Lung (tissue), 12 donors: ENCODE results near the gene BORCS5. TPM values are rescaled to one million over a fixed set of nuclear protein-coding genes. Genes with fewer than 3 reads are reported as not detected.

Experiments used
- ATAC-seq: fragments of 200-7000 bp; cut with Tn5 transposase; one replicate; pipeline ENCODE4 v1.9.1; 2020; ENCODE audit warnings: moderate number of reproducible peaks; ENCODE audit not compliant: insufficient read depth, low FRiP score
- DNase-seq, 3 donors: peaks; one replicate each; pipeline ENCODE4 v3.0.0-alpha.2; 2013 to 2017
- H3K27ac ChIP-seq, 2 donors: one replicate each; pipeline ENCODE4 v1.5.1; 2013; ENCODE audit warnings: mild to moderate bottlenecking in 2 of 2, moderate library complexity in 2 of 2, control low read depth in 1 of 2, inconsistent platforms in 1 of 2, low read depth in 1 of 2, low read length in 1 of 2
- H3K27me3 ChIP-seq, 3 donors: one replicate each; pipeline ENCODE4 v1.5.1; 2013; ENCODE audit warnings: low read length in 2 of 3; ENCODE audit not compliant: control insufficient read depth in 3 of 3, insufficient read depth in 3 of 3
- H3K36me3 ChIP-seq, 4 donors: one replicate each; pipeline ENCODE4 v1.5.1; 2013; ENCODE audit warnings: low read length in 4 of 4, mild to moderate bottlenecking in 1 of 4, moderate library complexity in 1 of 4; ENCODE audit not compliant: control insufficient read depth in 4 of 4, insufficient read depth in 4 of 4
- H3K4me1 ChIP-seq, 5 donors: one replicate each; pipeline ENCODE4 v1.5.1; 2013; ENCODE audit warnings: low read length in 5 of 5, mild to moderate bottlenecking in 2 of 5, moderate library complexity in 1 of 5; ENCODE audit not compliant: control insufficient read depth in 5 of 5, insufficient read depth in 5 of 5
- H3K4me3 ChIP-seq: one replicate; pipeline ENCODE4 v1.5.1; 2013; ENCODE audit warnings: mild to moderate bottlenecking, control low read depth, moderate library complexity
- H3K9ac ChIP-seq, 2 donors: one replicate each; pipeline ENCODE4 v1.5.1; 2013; ENCODE audit warnings: low read length in 2 of 2, control low read depth in 1 of 2; ENCODE audit not compliant: insufficient read depth in 1 of 2
- H3K9me3 ChIP-seq, 4 donors: one replicate each; pipeline ENCODE4 v1.5.1; 2013; ENCODE audit warnings: low read length in 3 of 4, mild to moderate bottlenecking in 1 of 4, moderate library complexity in 1 of 4; ENCODE audit not compliant: control insufficient read depth in 4 of 4, insufficient read depth in 3 of 4
- WGBS, 2 donors: extraction: QIAGEN DNeasy Blood & Tissue Kit; methylation state at CpG; one replicate each; pipeline ENCODE4 v1.1.7; 2013; 5-methylcytosine and 5-hydroxymethylcytosine counted together
- polyA plus RNA-seq, 2 donors: library from polyadenylated mRNA; stranded (reverse); fragments of 200-250 nt; gene quantifications; one replicate each; pipeline ENCODE4 v1.2.1, GENCODE V29; 2013
- total RNA-seq, 2 donors: library from RNA; depleted of rRNA in 1 of 2; stranded (reverse); fragments of >200 nt in 1 of 2; gene quantifications; one replicate each; pipeline ENCODE4 v1.2.1, GENCODE V29; 2014 to 2021
- TF ChIP-seq, protein P1 (sequence below): IDR thresholded peaks from 2 replicates; pipeline ENCODE4 v1.5.1; 2012; ENCODE audit warnings: mild to moderate bottlenecking; ENCODE audit errors: control extremely low read depth, extremely low read depth
- donor health status: control.
- donor health status: control.
- donor health status: Bipolar disorder and iron deficiency.
- donor health status: healthy.
- donor health status: DM: yes; HTN: yes; CAD: no.

Gene BORCS5
- total and polyA plus RNA-seq, 4 donors = 4.7 to 26.8 (median 10.3) TPM

DNA sequence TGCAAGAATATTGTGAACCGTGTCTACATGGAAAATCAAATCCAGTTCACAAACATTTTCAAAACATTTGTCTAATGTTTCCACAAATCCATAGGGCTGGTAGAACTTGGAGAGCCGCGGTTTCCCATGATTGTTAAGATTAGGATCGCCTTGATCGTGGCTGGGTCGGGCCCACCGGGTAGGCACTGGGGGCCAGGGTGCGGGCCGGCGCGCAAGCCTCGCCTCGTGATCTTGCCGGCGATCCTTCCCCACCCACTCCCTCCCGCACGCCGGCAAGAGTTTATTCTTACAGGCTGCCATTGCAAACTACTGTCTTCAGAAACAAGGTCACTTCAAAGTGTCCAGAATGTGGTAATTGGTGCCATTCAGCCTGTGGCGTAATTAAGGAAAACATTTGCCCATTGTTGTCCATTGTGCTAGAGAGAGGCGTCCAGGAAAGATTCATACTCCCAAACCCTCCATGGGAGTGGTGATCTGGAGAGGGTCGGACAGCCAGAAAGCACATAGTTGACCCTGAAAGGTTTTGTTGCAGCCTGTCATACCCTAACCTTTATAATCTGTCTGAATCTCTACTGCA lies 95.5 kb downstream of the BORCS5 start:
- no peaks in the 10 kb centered on the region for H3K27me3 ChIP-seq
- TF ChIP-seq, protein P1, sequence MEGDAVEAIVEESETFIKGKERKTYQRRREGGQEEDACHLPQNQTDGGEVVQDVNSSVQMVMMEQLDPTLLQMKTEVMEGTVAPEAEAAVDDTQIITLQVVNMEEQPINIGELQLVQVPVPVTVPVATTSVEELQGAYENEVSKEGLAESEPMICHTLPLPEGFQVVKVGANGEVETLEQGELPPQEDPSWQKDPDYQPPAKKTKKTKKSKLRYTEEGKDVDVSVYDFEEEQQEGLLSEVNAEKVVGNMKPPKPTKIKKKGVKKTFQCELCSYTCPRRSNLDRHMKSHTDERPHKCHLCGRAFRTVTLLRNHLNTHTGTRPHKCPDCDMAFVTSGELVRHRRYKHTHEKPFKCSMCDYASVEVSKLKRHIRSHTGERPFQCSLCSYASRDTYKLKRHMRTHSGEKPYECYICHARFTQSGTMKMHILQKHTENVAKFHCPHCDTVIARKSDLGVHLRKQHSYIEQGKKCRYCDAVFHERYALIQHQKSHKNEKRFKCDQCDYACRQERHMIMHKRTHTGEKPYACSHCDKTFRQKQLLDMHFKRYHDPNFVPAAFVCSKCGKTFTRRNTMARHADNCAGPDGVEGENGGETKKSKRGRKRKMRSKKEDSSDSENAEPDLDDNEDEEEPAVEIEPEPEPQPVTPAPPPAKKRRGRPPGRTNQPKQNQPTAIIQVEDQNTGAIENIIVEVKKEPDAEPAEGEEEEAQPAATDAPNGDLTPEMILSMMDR = no peak
- no peaks in the 10 kb centered on the region for H3K9me3 ChIP-seq
- 96 to 99% methylated on average over 21 of the region's 21 CpGs for WGBS, 2 donors
- H3K36me3 ChIP-seq = no peaks in the 10 kb centered on the region
- peaks cover 0 to 28% (median 2%) of the 10 kb centered on the region in 5 donors for H3K4me1 ChIP-seq
- no peak overlapping the region for H3K4me3 ChIP-seq
- no peak overlapping the region for H3K27ac ChIP-seq
- no peak for DNase-seq
- H3K9ac ChIP-seq = no peak overlapping the region
- ATAC-seq = no peak

DNA sequence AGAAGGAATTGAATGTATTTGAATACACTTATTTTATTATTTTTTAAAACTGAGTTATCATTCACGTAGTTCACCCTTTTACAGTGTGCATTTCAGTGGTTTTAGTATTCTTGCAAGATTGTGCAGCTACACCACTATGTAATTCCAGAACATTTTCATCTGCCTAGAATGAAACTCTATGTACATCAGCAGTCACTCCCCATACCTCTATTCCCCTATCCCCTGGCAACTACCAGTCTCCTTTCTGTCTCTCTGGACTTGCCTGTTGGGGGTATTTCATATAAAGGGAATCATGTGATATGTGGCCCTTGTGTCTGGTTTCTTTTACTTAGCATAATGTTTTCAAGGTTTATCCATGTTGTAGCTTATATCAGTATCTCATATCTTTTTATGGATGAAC lies 96.8 kb downstream of the BORCS5 start:
- no peak for ATAC-seq
- no peaks in the 10 kb centered on the region for H3K9me3 ChIP-seq
- no peaks in the 10 kb centered on the region for H3K36me3 ChIP-seq
- no peak for DNase-seq
- 96 to 100% methylated on average over 1 of the region's 1 CpG for WGBS, 2 donors
- H3K27ac ChIP-seq = no peak overlapping the region
- no peaks in the 10 kb centered on the region for H3K27me3 ChIP-seq
- peaks cover 0 to 24% (median 0%) of the 10 kb centered on the region in 5 donors for H3K4me1 ChIP-seq
- H3K9ac ChIP-seq = no peak overlapping the region
- TF ChIP-seq, protein P1 = no peak
- H3K4me3 ChIP-seq = no peak overlapping the region

DNA sequence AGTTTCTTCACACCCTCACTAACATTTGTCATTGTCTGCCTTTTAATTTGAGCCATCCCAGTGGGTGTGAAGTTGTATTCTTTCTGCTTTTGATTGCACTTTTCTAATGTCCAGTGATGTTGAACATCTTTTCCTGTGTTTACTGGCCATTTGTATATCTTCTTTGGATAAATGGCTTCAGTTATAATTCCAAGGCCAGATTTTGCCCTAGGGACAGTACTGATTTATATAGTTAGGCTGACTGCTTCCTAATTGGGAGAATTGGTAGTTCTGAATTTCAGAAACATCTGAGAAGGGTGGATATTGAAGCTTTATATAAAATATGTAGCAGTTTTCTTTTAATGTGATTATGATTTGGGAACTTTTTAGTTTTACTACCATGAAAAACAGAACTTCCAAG lies 97.4 kb downstream of the BORCS5 start:
- no peak overlapping the region for H3K27ac ChIP-seq
- no peaks in the 10 kb centered on the region for H3K9me3 ChIP-seq
- no peak for DNase-seq
- H3K4me1 ChIP-seq = peaks cover 0 to 20% (median 0%) of the 10 kb centered on the region in 5 donors
- no peaks in the 10 kb centered on the region for H3K36me3 ChIP-seq
- TF ChIP-seq, protein P1 = no peak
- no peaks in the 10 kb centered on the region for H3K27me3 ChIP-seq
- H3K4me3 ChIP-seq = no peak overlapping the region
- no peak for ATAC-seq
- H3K9ac ChIP-seq = no peak overlapping the region

DNA sequence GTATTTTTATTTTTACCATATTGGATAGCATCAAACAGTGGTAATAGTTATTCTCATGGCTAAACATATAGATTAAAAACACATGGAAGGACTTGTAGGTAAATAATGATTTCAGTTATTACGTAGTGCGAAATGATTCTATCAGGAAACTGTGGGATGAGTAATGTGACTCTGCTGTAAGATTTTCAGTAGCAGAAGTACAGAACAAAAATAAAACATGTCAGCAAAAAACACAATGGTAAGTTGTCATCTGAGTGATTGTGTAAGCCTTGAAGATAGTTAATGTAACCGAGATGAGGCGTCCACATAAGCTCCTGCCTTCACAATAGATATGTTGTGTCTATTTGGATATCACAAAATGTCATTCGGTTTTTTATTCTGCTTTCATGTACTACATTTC lies 99.8 kb downstream of the BORCS5 start:
- Histone ChIP-seq H3K4me3 (no peak overlapping the region), H3K9ac (no peak overlapping the region), H3K36me3 (no peaks in the 10 kb centered on the region), H3K4me1 (peaks cover 0 to 4% (median 0%) of the 10 kb centered on the region in 5 donors), H3K9me3 (no peaks in the 10 kb centered on the region), H3K27ac (no peak overlapping the region), H3K27me3 (no peaks in the 10 kb centered on the region)
- DNase-seq = peak in 1 of 3 donors; percentile 41
- peak; percentile 34 for ATAC-seq
- TF ChIP-seq, protein P1 = no peak
- 45 to 61% methylated on average over 5 of the region's 5 CpGs for WGBS, 2 donors
